ENCODE measurements around the gene CRYBG3.

- TF ChIP-seq EZH2 (IDR thresholded peaks at IDR 0.05) (no peak), POLR2AphosphoS5 (IDR thresholded peaks at IDR 0.05; ENCODE audit: borderline replicate concordance, low read depth, low read length) (no peak), FOXP2 (optimal IDR thresholded peaks at IDR 0.05; ENCODE audit: control extremely low read depth, extremely low read length, insufficient read depth) (no peak)
These were observed 13.9 kb downstream of the CRYBG3 start for GRCh38 chr3:97835761-97836160.
